Measurements from ENCODE around the gene NDRG2. TPM values are rescaled to one million over a fixed set of nuclear protein-coding genes. Genes with fewer than 3 reads are reported as not detected.

NDRG2 gene
- total RNA-seq, 1 experiment from 2014 or later, result 18.9 TPM

DNA sequence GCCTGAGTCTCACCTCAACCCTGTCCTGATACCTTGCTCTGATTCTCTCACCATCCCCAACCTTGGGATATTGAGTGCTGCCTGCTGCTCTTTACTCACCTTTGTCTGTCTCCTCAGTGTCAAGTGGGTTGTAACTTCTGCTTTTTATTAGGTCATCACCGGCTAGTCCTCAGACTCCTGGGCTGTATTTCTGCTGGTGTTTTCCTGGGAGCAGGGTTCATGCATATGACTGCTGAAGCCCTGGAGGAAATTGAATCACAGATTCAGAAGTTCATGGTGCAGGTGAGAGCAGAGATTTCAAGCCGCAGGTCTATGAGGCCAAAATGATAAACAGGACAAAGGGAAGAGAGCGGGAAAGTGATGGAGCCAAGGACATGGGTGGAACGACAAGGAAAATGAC, 25.3 kb downstream of the NDRG2 start:
- no peak overlapping the region for H3K4me2 ChIP-seq (ENCODE audit: low read length)
- peaks cover 11 to 23% of the 10 kb centered on the region in 2 experiments; a peak in 3 of 4 replicates for H3K36me3 ChIP-seq (ENCODE audit: control insufficient read depth in 1 of 2, insufficient read depth in 2 of 2, low read length in 2 of 2)
- RAD21 ChIA-PET (ENCODE audit: low non-redundant PET in 1 of 2, low total read pairs in 2 of 2, uncharacterized antibody in 2 of 2, unreplicated experiment in 2 of 2), result no interaction called here
- CTCF ChIA-PET, result interaction anchor here (1.5 to 3.1 kb wide), 4 partner anchors 15 to 142 kb away, joined by 4 to 19 read pairs (median 10); no protein-coding TSS in a partner anchor
- no peak overlapping the region for H3K27ac ChIP-seq (ENCODE audit: low read depth, low read length)
- DNase-seq (ENCODE audit: low read depth, low spot score) (no peak), ATAC-seq (no peak)
- H3K79me2 ChIP-seq (ENCODE audit: insufficient read depth, low read length), result no peaks in the 10 kb centered on the region
- POLR2A ChIA-PET, result no interaction called here
- no peaks in the 10 kb centered on the region for H3K9me3 ChIP-seq (ENCODE audit: control insufficient read depth in 1 of 2, insufficient read depth in 1 of 2, low read depth in 1 of 2, low read length in 2 of 2)
- H3K27me3 ChIP-seq (ENCODE audit: insufficient read depth, low read length), result no peaks in the 10 kb centered on the region
- H3K4me1 ChIP-seq (ENCODE audit: control insufficient read depth in 1 of 2, insufficient read depth in 2 of 2, low read length in 2 of 2), result peaks cover 7 to 13% of the 10 kb centered on the region in 2 experiments; a peak in 3 of 4 replicates
- H4K20me1 ChIP-seq (ENCODE audit: insufficient read depth), result no peaks in the 10 kb centered on the region
- TF ChIP-seq ATF3 (IDR thresholded peaks at IDR 0.05), result no peak
- no peaks in the 10 kb centered on the region for H3K9me2 ChIP-seq (ENCODE audit: insufficient read depth)
- H3K4me3 ChIP-seq (replicated peaks in 1 of 2; ENCODE audit: low read depth in 1 of 2, low read length in 2 of 2), result no peak overlapping the region
- BruUV-seq (replicated peaks), result no TSS peak
- no peak overlapping the region for H2AFZ ChIP-seq (ENCODE audit: low read depth, low read length, poor library complexity, severe bottlenecking)
- H3K9ac ChIP-seq (ENCODE audit: low read length), result no peak overlapping the region
- intact Hi-C loops (cut with micrococcal nuclease), result no loop called here

DNA sequence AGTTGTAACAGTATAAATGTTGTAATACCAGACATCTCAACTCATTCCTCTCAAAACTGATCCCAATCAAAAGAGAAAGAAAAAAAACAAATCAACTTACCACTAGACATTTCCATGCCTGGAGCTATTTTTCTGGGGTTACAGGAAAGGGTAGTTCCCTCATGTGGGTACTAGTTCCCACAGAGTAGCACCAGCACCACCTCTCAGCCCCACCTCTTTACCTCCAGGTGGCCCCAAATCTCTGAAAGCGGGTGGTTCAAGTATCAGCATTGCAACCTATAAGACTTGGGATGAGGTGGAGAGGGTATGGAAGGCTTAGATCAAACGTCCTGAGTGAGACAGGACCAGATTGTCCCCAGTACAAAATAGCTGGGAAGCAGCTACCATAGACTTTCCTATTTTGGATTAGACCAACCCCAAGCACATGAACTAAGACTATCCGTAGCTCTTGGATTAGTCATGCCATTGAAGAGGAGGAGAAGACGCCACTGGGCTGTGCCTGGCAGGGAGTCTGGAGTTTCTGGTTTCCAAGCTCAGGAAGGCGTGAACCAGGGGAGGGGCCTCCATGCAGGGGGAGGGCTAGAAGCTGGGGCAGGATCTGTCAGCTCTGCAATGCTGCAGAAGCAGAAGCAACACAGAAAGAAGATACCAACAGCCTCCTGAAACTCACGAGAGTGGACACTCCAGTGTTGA, 26.0 kb downstream of the NDRG2 start, which contains the start of gene SLC39A2:
Gene SLC39A2, plus strand, starts transcription at position 620 of the 693 bp plus-strand sequence. CDS start 154 bp downstream, outside the sequence.
- H3K4me2 ChIP-seq (ENCODE audit: low read length), result peak within 1 kb of the TSS; percentile 61
- TF ChIP-seq POLR2A (IDR thresholded peaks at IDR 0.05; ENCODE audit: borderline replicate concordance, extremely low read depth, insufficient read depth, insufficient read length), result no peak
- TF ChIP-seq EGR1 (IDR thresholded peaks at IDR 0.05; ENCODE audit: low read depth), result no peak
- no peak for TF ChIP-seq TCF7L2 (IDR thresholded peaks at IDR 0.05; ENCODE audit: borderline replicate concordance, extremely low read depth, insufficient read depth, insufficient read length)
- no peak for TF ChIP-seq ATF3 (IDR thresholded peaks at IDR 0.05)
- TF ChIP-seq, protein P1, sequence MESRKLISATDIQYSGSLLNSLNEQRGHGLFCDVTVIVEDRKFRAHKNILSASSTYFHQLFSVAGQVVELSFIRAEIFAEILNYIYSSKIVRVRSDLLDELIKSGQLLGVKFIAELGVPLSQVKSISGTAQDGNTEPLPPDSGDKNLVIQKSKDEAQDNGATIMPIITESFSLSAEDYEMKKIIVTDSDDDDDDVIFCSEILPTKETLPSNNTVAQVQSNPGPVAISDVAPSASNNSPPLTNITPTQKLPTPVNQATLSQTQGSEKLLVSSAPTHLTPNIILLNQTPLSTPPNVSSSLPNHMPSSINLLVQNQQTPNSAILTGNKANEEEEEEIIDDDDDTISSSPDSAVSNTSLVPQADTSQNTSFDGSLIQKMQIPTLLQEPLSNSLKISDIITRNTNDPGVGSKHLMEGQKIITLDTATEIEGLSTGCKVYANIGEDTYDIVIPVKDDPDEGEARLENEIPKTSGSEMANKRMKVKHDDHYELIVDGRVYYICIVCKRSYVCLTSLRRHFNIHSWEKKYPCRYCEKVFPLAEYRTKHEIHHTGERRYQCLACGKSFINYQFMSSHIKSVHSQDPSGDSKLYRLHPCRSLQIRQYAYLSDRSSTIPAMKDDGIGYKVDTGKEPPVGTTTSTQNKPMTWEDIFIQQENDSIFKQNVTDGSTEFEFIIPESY (IDR thresholded peaks at IDR 0.05; ENCODE audit: extremely low read depth, insufficient replicate concordance, low read length), result no peak
- no peak for TF ChIP-seq POLR2AphosphoS5 (IDR thresholded peaks at IDR 0.05; ENCODE audit: low read depth, low read length)
- no peak for TF ChIP-seq EZH2 (IDR thresholded peaks at IDR 0.05)
- TF ChIP-seq JUND (IDR thresholded peaks at IDR 0.05), result no peak
- no peak for TF ChIP-seq ZFX (IDR thresholded peaks at IDR 0.05)
- no peak for TF ChIP-seq RAD21 (IDR thresholded peaks at IDR 0.05; ENCODE audit: low read depth)
- no peak for TF ChIP-seq SIN3A (IDR thresholded peaks at IDR 0.05; ENCODE audit: low read depth)
- TF ChIP-seq CEBPB (IDR thresholded peaks at IDR 0.05; ENCODE audit: low read depth), result no peak
- TF ChIP-seq, protein P2, sequence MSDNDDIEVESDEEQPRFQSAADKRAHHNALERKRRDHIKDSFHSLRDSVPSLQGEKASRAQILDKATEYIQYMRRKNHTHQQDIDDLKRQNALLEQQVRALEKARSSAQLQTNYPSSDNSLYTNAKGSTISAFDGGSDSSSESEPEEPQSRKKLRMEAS (IDR thresholded peaks at IDR 0.05), result no peak
- TF ChIP-seq SRF (IDR thresholded peaks at IDR 0.05; ENCODE audit: low read depth), result no peak
- TF ChIP-seq YY1 (IDR thresholded peaks at IDR 0.05; ENCODE audit: extremely low read depth, insufficient replicate concordance, low read depth, low read length), result no peak
- H3K9me2 ChIP-seq (ENCODE audit: insufficient read depth), result no peaks in the 10 kb centered on the region
- no TSS peak for BruUV-seq (replicated peaks)
- H3K4me3 ChIP-seq (replicated peaks in 1 of 2; ENCODE audit: low read depth in 1 of 2, low read length in 2 of 2), result 0 out of 4 replicates have a peak within 1 kb of the TSS, but pooled peaks of 1 of the 2 experiments have one; percentile 7
- H3K9ac ChIP-seq (ENCODE audit: low read length), result no peak within 1 kb of the TSS
- H4K20me1 ChIP-seq (ENCODE audit: insufficient read depth), result no peaks in the 10 kb centered on the region
- RAD21 ChIA-PET (ENCODE audit: low non-redundant PET in 1 of 2, low total read pairs in 2 of 2, uncharacterized antibody in 2 of 2, unreplicated experiment in 2 of 2), result no interaction called here
- H3K4me1 ChIP-seq (ENCODE audit: control insufficient read depth in 1 of 2, insufficient read depth in 2 of 2, low read length in 2 of 2), result peaks cover 7 to 13% of the 10 kb centered on the region in 2 experiments; a peak in 3 of 4 replicates
- intact Hi-C loops (cut with micrococcal nuclease), result no loop called here
- ATAC-seq, result peak; percentile 96
- POLR2A ChIA-PET, result interaction anchor here (0.8 to 1.3 kb wide), 2 partner anchors 9 to 28 kb away, joined by 3 to 4 read pairs; no protein-coding TSS in a partner anchor
- no peak within 1 kb of the TSS for H3K27ac ChIP-seq (ENCODE audit: low read depth, low read length)
- no peaks in the 10 kb centered on the region for H3K9me3 ChIP-seq (ENCODE audit: control insufficient read depth in 1 of 2, insufficient read depth in 1 of 2, low read depth in 1 of 2, low read length in 2 of 2)
- CTCF ChIA-PET, result interaction anchor here (1.5 to 3.1 kb wide), 5 partner anchors 16 to 141 kb away, joined by 4 to 19 read pairs (median 7); no protein-coding TSS in a partner anchor
- no peaks in the 10 kb centered on the region for H3K27me3 ChIP-seq (ENCODE audit: insufficient read depth, low read length)
- DNase-seq (ENCODE audit: low read depth, low spot score), result peak; percentile 33
- no peaks in the 10 kb centered on the region for H3K79me2 ChIP-seq (ENCODE audit: insufficient read depth, low read length)
- H2AFZ ChIP-seq (ENCODE audit: low read depth, low read length, poor library complexity, severe bottlenecking), result no peak within 1 kb of the TSS
- peaks cover 17 to 29% of the 10 kb centered on the region in 2 experiments; a peak in 3 of 4 replicates for H3K36me3 ChIP-seq (ENCODE audit: control insufficient read depth in 1 of 2, insufficient read depth in 2 of 2, low read length in 2 of 2)

Measured in HCT116 (cell line).